ENCODE measurements around the gene ATP8B4.

GRCh38 chr15:50071551-50072258 is 47.3 kb downstream of the ATP8B4 start:
- TF ChIP-seq CTCF (conservative IDR thresholded peaks at IDR 0.05 in 1 of 2, IDR thresholded peaks at IDR 0.05 in 1 of 2; ENCODE audit: low read depth in 1 of 2, low read length in 2 of 2) (no peak), EZH2 (IDR thresholded peaks at IDR 0.05; ENCODE audit: low read length, missing control alignments) (no peak)
